HepG2 (cell line): ENCODE data around the gene TTPAL. TPM values are rescaled to one million over a fixed set of nuclear protein-coding genes. Genes with fewer than 3 reads are reported as not detected.

Source experiments
- ARNTL ChIP-seq: sonication (generic); formaldehyde crosslinking; IDR thresholded peaks from 2 replicates; pipeline ENCODE4 v1.4.0; 2020; ENCODE audit warnings: mild to moderate bottlenecking, missing genetic modification reagents
- BORCS8-MEF2B ChIP-seq: sonication (generic); formaldehyde crosslinking; IDR thresholded peaks from 2 replicates; pipeline ENCODE4 v1.8.0; 2022; ENCODE audit warnings: mild to moderate bottlenecking, missing genetic modification reagents
- HES4 ChIP-seq: sonication (generic); formaldehyde crosslinking; IDR thresholded peaks from 2 replicates; pipeline ENCODE4 v1.9.0; 2021; ENCODE audit warnings: mild to moderate bottlenecking, missing genetic modification reagents, borderline replicate concordance
- HNRNPUL1 ChIP-seq: fragments of 200-400 bp; formaldehyde crosslinking; IDR thresholded peaks from 2 replicates; pipeline ENCODE4 v1.6.1; 2017; ENCODE audit warnings: low read depth, mild to moderate bottlenecking, low read length, moderate library complexity
- KDM3A ChIP-seq: IDR thresholded peaks from 2 replicates; pipeline ENCODE4 v1.6.1; 2018; ENCODE audit warnings: low read depth, missing compliant biosample characterization
- MAF1 ChIP-seq: sonication (generic); formaldehyde crosslinking; IDR thresholded peaks from 2 replicates; pipeline ENCODE4 v1.5.0; 2020; ENCODE audit warnings: missing genetic modification reagents, borderline replicate concordance
- MTF1 ChIP-seq: sonication (generic); formaldehyde crosslinking; IDR thresholded peaks from 2 replicates; pipeline ENCODE4 v1.5.0; 2020; ENCODE audit warnings: missing genetic modification reagents
- PHF8 ChIP-seq: sonication (generic); formaldehyde crosslinking; IDR thresholded peaks from 2 replicates; pipeline ENCODE4 v1.5.0; 2020; ENCODE audit warnings: missing genetic modification reagents
- RFXANK ChIP-seq: IDR thresholded peaks from 2 replicates; pipeline ENCODE4 v1.6.1; 2016
- SP1 ChIP-seq, 2 experiments: fragments of 450-650 bp in 1 of 2; sonication (generic) in 1 of 2; formaldehyde crosslinking in 1 of 2; IDR thresholded peaks; 2 replicates each; pipeline versions ENCODE4 v1.4.0 to v1.6.1; 2016 to 2020; ENCODE audit warnings: missing genetic modification reagents in 1 of 2
- XBP1 ChIP-seq: sonication (generic); formaldehyde crosslinking; IDR thresholded peaks from 2 replicates; pipeline ENCODE4 v1.5.0; 2020; ENCODE audit warnings: missing genetic modification reagents
- XRCC5 ChIP-seq: fragments of 200-400 bp; formaldehyde crosslinking; optimal IDR thresholded peaks from 2 replicates; pipeline ENCODE3; 2017; ENCODE audit warnings: mild to moderate bottlenecking, low read length
- ZNF263 ChIP-seq: sonication (generic); formaldehyde crosslinking; IDR thresholded peaks from 2 replicates; pipeline ENCODE4 v1.4.0; 2020; ENCODE audit warnings: missing genetic modification reagents
- ZNF274 ChIP-seq: sonication (generic); formaldehyde crosslinking; IDR thresholded peaks from 2 replicates; pipeline ENCODE4 v1.5.1; 2020; ENCODE audit warnings: mild to moderate bottlenecking, missing genetic modification reagents
- ZNF382 ChIP-seq: sonication (generic); formaldehyde crosslinking; IDR thresholded peaks from 2 replicates; pipeline ENCODE4 v1.5.0; 2020; ENCODE audit warnings: missing genetic modification reagents, mild to moderate bottlenecking, borderline replicate concordance
- ZNF557 ChIP-seq: sonication (generic); formaldehyde crosslinking; IDR thresholded peaks from 2 replicates; pipeline ENCODE4 v1.4.0; 2020; ENCODE audit warnings: missing genetic modification reagents
- ZNF558 ChIP-seq: sonication (generic); formaldehyde crosslinking; IDR thresholded peaks from 2 replicates; pipeline ENCODE4 v1.9.0; 2022; ENCODE audit warnings: mild to moderate bottlenecking, missing genetic modification reagents, borderline replicate concordance
- ZNF816 ChIP-seq: sonication (generic); formaldehyde crosslinking; IDR thresholded peaks from 2 replicates; pipeline ENCODE4 v1.8.0; 2022; ENCODE audit warnings: missing genetic modification reagents, mild to moderate bottlenecking, borderline replicate concordance
- polyA plus RNA-seq, 8 experiments: library from polyadenylated mRNA; depleted of rRNA in 3 of 8; stranded (reverse) in 7 of 8; unstranded in 1 of 8; fragments of >200 nt; fragmentation: Illumina TruSeq in 4 of 8; extraction: Trizol in 4 of 8; gene quantifications; 2 replicates each; pipeline versions ENCODE4 v1.2.1 to v1.2.3, GENCODE V29; 2011 to 2016; ENCODE audit warnings: low read depth in 4 of 8, missing spikeins in 1 of 8, mixed read lengths in 1 of 8; ENCODE audit not compliant: insufficient read depth in 1 of 8
- total RNA-seq, 5 experiments: library from RNA; depleted of rRNA; stranded (reverse); fragments of >200 nt; fragmentation: Illumina TruSeq; extraction: Trizol; gene quantifications; 2 replicates each; pipeline ENCODE4 v1.2.3, GENCODE V29; 2016; ENCODE audit warnings: low read depth in 1 of 5
- TF ChIP-seq, protein P1 (sequence below): sonication (generic); formaldehyde crosslinking; IDR thresholded peaks from 2 replicates; pipeline ENCODE4 v1.4.0; 2020; ENCODE audit warnings: mild to moderate bottlenecking, missing genetic modification reagents, borderline replicate concordance
- TF ChIP-seq, protein P2 (sequence below): sonication (generic); formaldehyde crosslinking; IDR thresholded peaks from 2 replicates; pipeline ENCODE4 v1.4.0; 2020; ENCODE audit warnings: missing genetic modification reagents
- TF ChIP-seq, protein P3 (sequence below): fragments of 450-650 bp; IDR thresholded peaks from 2 replicates; pipeline ENCODE4 v1.6.1; 2016

TTPAL gene
- total and polyA plus RNA-seq, 2 of the 13 experiments (the other 11 are each of a cell fraction or from before 2014, with no cell fraction given), result 4.3 to 18.8 TPM

DNA sequence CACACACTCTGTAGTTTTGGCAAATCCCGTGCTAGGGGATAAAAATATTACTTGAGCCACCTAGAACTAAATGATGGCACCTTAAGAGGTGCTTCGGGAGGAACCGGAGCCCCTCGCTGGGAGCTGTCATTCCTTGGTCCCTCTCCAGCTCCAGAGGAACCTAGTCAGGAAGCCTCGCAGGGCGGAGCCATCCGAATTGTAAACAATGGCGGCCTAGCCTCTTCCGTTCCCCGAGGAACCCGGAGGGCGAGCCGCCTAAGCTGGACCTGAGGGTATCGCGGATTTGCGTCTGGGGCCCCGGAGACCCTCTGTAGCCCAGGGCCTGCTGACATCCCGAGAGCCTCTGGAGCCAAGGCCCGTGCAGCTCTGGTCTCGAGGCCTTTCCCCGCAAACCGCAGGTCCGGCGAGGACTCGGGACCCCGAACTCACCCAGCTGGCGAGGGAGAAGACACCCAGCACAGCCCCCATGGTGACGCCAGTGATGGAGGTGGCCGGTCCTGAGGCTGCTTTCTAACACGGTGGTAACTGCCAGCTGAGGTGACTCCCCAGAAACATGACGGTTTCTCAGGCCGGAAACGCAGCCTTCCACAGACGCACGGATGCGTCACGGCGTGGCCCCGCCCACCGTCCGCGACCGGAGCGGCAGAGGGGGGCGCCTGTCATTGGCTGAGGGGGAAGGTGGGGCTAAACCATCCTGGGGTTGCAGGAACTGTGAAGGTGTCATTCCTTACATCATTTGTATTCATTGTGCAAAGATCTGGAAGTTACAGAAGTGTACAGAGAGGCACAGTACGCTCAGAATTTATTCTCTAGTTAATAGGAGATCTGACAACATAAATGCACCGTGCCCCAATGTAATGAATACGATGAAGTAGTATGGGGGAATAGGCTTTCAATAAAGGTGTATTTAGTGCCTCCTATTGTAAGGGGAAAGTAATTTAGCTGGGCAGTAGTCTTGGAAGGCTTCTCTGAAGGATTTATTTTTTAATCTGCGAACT, 46.1 kb downstream of the TTPAL start, which contains the start of gene SERINC3 (continued):
- TF ChIP-seq, protein P1, sequence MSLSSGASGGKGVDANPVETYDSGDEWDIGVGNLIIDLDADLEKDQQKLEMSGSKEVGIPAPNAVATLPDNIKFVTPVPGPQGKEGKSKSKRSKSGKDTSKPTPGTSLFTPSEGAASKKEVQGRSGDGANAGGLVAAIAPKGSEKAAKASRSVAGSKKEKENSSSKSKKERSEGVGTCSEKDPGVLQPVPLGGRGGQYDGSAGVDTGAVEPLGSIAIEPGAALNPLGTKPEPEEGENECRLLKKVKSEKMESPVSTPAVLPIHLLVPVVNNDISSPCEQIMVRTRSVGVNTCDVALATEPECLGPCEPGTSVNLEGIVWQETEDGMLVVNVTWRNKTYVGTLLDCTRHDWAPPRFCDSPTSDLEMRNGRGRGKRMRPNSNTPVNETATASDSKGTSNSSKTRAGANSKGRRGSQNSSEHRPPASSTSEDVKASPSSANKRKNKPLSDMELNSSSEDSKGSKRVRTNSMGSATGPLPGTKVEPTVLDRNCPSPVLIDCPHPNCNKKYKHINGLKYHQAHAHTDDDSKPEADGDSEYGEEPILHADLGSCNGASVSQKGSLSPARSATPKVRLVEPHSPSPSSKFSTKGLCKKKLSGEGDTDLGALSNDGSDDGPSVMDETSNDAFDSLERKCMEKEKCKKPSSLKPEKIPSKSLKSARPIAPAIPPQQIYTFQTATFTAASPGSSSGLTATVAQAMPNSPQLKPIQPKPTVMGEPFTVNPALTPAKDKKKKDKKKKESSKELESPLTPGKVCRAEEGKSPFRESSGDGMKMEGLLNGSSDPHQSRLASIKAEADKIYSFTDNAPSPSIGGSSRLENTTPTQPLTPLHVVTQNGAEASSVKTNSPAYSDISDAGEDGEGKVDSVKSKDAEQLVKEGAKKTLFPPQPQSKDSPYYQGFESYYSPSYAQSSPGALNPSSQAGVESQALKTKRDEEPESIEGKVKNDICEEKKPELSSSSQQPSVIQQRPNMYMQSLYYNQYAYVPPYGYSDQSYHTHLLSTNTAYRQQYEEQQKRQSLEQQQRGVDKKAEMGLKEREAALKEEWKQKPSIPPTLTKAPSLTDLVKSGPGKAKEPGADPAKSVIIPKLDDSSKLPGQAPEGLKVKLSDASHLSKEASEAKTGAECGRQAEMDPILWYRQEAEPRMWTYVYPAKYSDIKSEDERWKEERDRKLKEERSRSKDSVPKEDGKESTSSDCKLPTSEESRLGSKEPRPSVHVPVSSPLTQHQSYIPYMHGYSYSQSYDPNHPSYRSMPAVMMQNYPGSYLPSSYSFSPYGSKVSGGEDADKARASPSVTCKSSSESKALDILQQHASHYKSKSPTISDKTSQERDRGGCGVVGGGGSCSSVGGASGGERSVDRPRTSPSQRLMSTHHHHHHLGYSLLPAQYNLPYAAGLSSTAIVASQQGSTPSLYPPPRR (CRISPR knock-in tag), result peak; percentile 65; the same call in 1 of the 2 replicates
- TF ChIP-seq MTF1, result peak; percentile 23; the same call in 1 of the 2 replicates
- TF ChIP-seq KDM3A (CRISPR knock-in tag), result peak; percentile 94
- TF ChIP-seq HES4 (CRISPR knock-in tag), result peak; percentile 85; the same call in 1 of the 2 replicates
- 0 out of 2 replicates have a peak, but pooled peaks have one; percentile 34 for TF ChIP-seq RFXANK (CRISPR knock-in tag)
- TF ChIP-seq ZNF816, result peak; percentile 80
- no peak for TF ChIP-seq ZNF382
- TF ChIP-seq, protein P2, sequence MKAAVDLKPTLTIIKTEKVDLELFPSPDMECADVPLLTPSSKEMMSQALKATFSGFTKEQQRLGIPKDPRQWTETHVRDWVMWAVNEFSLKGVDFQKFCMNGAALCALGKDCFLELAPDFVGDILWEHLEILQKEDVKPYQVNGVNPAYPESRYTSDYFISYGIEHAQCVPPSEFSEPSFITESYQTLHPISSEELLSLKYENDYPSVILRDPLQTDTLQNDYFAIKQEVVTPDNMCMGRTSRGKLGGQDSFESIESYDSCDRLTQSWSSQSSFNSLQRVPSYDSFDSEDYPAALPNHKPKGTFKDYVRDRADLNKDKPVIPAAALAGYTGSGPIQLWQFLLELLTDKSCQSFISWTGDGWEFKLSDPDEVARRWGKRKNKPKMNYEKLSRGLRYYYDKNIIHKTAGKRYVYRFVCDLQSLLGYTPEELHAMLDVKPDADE (CRISPR knock-in tag), result peak; percentile 86; the same call in 1 of the 2 replicates
- TF ChIP-seq XBP1, result peak; percentile 83; the same call in 1 of the 2 replicates
- peak; percentile 95 for TF ChIP-seq ZNF274 (CRISPR knock-in tag)
- no peak for TF ChIP-seq HNRNPUL1
- 0 out of 2 replicates have a peak, but pooled peaks have one; percentile 88 for TF ChIP-seq ZNF557
- no peak for TF ChIP-seq SP1 (IDR thresholded peaks at IDR 0.05)
- TF ChIP-seq SP1 (CRISPR knock-in tag; IDR thresholded peaks at IDR 0.05), result peak; percentile 99
- TF ChIP-seq, protein P3, sequence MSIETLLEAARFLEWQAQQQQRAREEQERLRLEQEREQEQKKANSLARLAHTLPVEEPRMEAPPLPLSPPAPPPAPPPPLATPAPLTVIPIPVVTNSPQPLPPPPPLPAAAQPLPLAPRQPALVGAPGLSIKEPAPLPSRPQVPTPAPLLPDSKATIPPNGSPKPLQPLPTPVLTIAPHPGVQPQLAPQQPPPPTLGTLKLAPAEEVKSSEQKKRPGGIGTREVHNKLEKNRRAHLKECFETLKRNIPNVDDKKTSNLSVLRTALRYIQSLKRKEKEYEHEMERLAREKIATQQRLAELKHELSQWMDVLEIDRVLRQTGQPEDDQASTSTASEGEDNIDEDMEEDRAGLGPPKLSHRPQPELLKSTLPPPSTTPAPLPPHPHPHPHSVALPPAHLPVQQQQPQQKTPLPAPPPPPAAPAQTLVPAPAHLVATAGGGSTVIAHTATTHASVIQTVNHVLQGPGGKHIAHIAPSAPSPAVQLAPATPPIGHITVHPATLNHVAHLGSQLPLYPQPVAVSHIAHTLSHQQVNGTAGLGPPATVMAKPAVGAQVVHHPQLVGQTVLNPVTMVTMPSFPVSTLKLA, result peak; percentile 31; the same call in 1 of the 2 replicates
- TF ChIP-seq PHF8, result peak; percentile 99
- TF ChIP-seq ZNF558 (CRISPR knock-in tag), result 0 out of 2 replicates have a peak, but pooled peaks have one; percentile 80
- TF ChIP-seq ZNF263, result peak; percentile 58; the same call in 1 of the 2 replicates
- TF ChIP-seq XRCC5, result peak; percentile 94
- no peak; the same call in 1 of the 2 replicates for TF ChIP-seq MAF1
- TF ChIP-seq ARNTL (CRISPR knock-in tag), result peak; percentile 87
- peak; percentile 97 for TF ChIP-seq BORCS8-MEF2B (CRISPR knock-in tag)
